ENCODE measurements around the gene ABLIM2.

DNA sequence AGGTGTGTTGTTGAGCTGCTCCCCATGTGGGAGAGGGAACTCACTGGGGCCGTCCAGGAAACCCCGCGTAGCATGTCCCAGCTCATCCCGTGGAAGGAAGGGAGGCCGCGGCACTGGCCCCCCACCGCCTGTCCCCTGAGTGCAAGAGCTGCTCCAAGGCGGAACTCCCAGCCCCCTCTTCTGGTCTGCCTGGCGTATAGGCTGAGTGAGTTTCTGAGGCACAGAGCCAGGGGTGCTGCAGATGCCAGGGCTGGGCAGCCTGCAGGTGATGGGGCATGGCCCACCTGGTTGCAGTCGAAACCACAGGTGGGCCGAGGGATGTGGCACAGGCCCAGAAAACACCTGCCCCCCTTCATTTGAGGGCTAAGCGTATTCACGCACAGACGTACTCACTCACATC lies 49.6 kb downstream of the ABLIM2 start:
- TF ChIP-seq, protein P1, sequence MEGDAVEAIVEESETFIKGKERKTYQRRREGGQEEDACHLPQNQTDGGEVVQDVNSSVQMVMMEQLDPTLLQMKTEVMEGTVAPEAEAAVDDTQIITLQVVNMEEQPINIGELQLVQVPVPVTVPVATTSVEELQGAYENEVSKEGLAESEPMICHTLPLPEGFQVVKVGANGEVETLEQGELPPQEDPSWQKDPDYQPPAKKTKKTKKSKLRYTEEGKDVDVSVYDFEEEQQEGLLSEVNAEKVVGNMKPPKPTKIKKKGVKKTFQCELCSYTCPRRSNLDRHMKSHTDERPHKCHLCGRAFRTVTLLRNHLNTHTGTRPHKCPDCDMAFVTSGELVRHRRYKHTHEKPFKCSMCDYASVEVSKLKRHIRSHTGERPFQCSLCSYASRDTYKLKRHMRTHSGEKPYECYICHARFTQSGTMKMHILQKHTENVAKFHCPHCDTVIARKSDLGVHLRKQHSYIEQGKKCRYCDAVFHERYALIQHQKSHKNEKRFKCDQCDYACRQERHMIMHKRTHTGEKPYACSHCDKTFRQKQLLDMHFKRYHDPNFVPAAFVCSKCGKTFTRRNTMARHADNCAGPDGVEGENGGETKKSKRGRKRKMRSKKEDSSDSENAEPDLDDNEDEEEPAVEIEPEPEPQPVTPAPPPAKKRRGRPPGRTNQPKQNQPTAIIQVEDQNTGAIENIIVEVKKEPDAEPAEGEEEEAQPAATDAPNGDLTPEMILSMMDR (IDR thresholded peaks at IDR 0.05), result no peak
- TF ChIP-seq POLR2A (IDR thresholded peaks at IDR 0.05), result no peak
